Activated B cell treated with CpG ODN at 0.5 μM for 24 hours (primary cell): ENCODE results near the gene OR52W1. TPM values are rescaled to one million over a fixed set of nuclear protein-coding genes. Genes with fewer than 3 reads are reported as not detected.

Source experiments
- ATAC-seq: fragments of 200-7000 bp; cut with Tn5 transposase; one replicate; pipeline ENCODE4 v1.10.0; 2021; ENCODE audit warnings: low read depth, mild to moderate bottlenecking, moderate library complexity
- CTCF ChIA-PET: fragments of 350-600 bp; sonication (Branson Sonifier 250); formaldehyde crosslinking; loops from one replicate; lab custom pipeline; 2021; ENCODE audit warnings: antibody characterized with exemption; lab: Charles Lee
- POLR2A ChIA-PET: fragments of 350-600 bp; sonication (Branson Sonifier 250); formaldehyde crosslinking; loops from one replicate; lab custom pipeline; 2021; ENCODE audit warnings: antibody characterized with exemption; lab: Charles Lee
- DNase-seq: peaks from one replicate; pipeline ENCODE4 v3.0.0; 2022
- H3K27ac Mint-ChIP-seq: one replicate; pipeline ENCODE4 v1.8.0; 2020; ENCODE audit warnings: mixed read lengths
- H3K27me3 Mint-ChIP-seq: one replicate; pipeline ENCODE4 v1.8.0; 2021; ENCODE audit warnings: mixed read lengths
- H3K36me3 Mint-ChIP-seq: one replicate; pipeline ENCODE4 v1.8.0; 2021; ENCODE audit warnings: low read depth, mixed read lengths
- H3K4me1 Mint-ChIP-seq: one replicate; pipeline ENCODE4 v1.8.0; 2021; ENCODE audit warnings: mixed read lengths
- H3K4me3 Mint-ChIP-seq: one replicate; pipeline ENCODE4 v1.8.0; 2020; ENCODE audit warnings: mild to moderate bottlenecking, mixed read lengths
- H3K9me3 Mint-ChIP-seq: one replicate; pipeline ENCODE4 v1.8.0; 2020; ENCODE audit warnings: mixed read lengths
- intact Hi-C: fragments of 100-400 bp; cut with micrococcal nuclease; formaldehyde crosslinking; loops from one replicate; pipeline ENCODE4 v1.15.1; 2024
- total RNA-seq: library from RNA; stranded (reverse); gene quantifications from 2 replicates; pipeline ENCODE4 v1.2.3, GENCODE V29; 2022
- TF ChIP-seq, protein P1 (sequence below): fragments of 200-600 bp; IDR thresholded peaks from one replicate; pipeline ENCODE4 v1.8.0; 2022; ENCODE audit warnings: antibody characterized with exemption, mild to moderate bottlenecking

OR52W1 gene
- not detected in 2 replicates for total RNA-seq

GRCh38 chr11:6199174-6199810, at the start of gene OR52W1:
OR52W1 (plus strand) TSS chr11:6199224; CDS start chr11:6199224, 0 bp downstream.
- no peak within 1 kb of the TSS for H3K27ac Mint-ChIP-seq
- DNase-seq (no peak), ATAC-seq (no peak)
- ChIA-PET CTCF (no interaction called here), POLR2A (no interaction called here)
- peaks cover 11% of the 10 kb centered on the region for H3K4me1 Mint-ChIP-seq
- H3K9me3 Mint-ChIP-seq = no peaks in the 10 kb centered on the region
- intact Hi-C loops = no loop called here
- peaks cover 2% of the 10 kb centered on the region for H3K36me3 Mint-ChIP-seq
- TF ChIP-seq, protein P1, sequence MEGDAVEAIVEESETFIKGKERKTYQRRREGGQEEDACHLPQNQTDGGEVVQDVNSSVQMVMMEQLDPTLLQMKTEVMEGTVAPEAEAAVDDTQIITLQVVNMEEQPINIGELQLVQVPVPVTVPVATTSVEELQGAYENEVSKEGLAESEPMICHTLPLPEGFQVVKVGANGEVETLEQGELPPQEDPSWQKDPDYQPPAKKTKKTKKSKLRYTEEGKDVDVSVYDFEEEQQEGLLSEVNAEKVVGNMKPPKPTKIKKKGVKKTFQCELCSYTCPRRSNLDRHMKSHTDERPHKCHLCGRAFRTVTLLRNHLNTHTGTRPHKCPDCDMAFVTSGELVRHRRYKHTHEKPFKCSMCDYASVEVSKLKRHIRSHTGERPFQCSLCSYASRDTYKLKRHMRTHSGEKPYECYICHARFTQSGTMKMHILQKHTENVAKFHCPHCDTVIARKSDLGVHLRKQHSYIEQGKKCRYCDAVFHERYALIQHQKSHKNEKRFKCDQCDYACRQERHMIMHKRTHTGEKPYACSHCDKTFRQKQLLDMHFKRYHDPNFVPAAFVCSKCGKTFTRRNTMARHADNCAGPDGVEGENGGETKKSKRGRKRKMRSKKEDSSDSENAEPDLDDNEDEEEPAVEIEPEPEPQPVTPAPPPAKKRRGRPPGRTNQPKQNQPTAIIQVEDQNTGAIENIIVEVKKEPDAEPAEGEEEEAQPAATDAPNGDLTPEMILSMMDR = no peak
- H3K27me3 Mint-ChIP-seq = no peaks in the 10 kb centered on the region
- no peak within 1 kb of the TSS for H3K4me3 Mint-ChIP-seq

GRCh38 chr11:6151117-6151516, 47.9 kb upstream of the OR52W1 start:
- Mint-ChIP-seq H3K27ac (no peak overlapping the region), H3K4me1 (no peaks in the 10 kb centered on the region), H3K9me3 (peaks cover 5% of the 10 kb centered on the region), H3K27me3 (no peaks in the 10 kb centered on the region), H3K4me3 (no peak overlapping the region), H3K36me3 (no peaks in the 10 kb centered on the region)
- ChIA-PET POLR2A (no interaction called here), CTCF (no interaction called here)
- intact Hi-C loops = no loop called here
- no peak for ATAC-seq
- TF ChIP-seq, protein P1 = no peak
- DNase-seq = no peak

DNA sequence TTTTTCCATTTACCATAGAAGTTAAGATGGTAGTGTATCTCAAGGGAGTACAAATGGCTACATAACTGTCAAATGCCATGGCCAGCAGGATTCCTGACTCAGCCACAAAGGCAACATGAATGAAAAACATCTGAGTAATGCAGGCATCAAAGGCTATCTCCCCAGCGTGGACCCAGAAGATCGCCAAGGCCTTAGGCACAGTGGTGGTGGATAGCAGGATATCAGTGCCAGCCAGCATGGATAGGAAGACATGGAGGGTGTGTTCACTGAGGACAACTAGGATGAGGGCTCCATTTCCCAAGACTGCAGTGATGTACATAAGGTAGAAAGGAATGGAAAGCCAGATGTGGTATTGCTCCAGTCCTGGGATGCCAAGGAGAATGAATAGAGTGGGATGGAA, 46.9 kb upstream of the OR52W1 start:
- DNase-seq = no peak
- H3K9me3 Mint-ChIP-seq = peaks cover 5% of the 10 kb centered on the region
- H3K4me3 Mint-ChIP-seq = no peak overlapping the region
- no peaks in the 10 kb centered on the region for H3K4me1 Mint-ChIP-seq
- POLR2A ChIA-PET = no interaction called here
- no peak overlapping the region for H3K27ac Mint-ChIP-seq
- no peaks in the 10 kb centered on the region for H3K27me3 Mint-ChIP-seq
- TF ChIP-seq, protein P1 = no peak
- CTCF ChIA-PET = no interaction called here
- H3K36me3 Mint-ChIP-seq = no peaks in the 10 kb centered on the region
- intact Hi-C loops = no loop called here
- ATAC-seq = no peak

DNA sequence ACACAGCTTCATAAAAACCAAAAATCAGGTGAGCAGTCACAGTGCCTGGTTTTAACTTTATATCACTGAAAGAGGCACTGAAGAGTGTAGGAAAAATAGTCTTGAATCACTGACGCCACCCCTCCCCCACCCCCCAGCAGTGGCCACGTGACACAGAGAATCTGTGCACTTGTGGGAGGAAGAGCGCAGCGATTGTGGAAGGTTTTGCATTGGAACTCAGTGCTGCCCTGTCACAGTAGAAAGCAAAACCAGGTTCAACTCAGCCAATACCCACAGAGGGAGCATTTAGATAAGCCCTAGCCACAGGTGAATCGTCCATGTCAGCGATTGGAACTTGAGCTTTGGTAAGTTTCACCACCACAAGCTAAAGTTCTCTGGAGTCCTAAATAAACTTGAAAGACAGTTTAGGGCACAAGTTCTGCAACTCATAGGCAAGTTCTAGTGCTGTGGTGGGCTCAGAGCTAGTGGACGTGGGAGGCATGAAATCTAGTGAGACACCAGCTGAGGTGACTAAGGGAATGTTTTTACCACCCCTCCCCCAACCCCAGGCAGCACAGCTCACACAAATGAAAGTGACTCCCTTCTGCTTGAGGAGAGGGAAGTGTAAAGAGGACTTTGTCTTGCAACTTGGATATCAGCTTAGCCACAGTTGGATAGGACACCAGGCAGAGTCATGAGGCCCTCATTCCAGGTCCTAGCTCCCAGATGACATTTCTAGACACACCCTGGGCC, 42.2 kb upstream of the OR52W1 start:
- H3K36me3 Mint-ChIP-seq = no peaks in the 10 kb centered on the region
- POLR2A ChIA-PET = no interaction called here
- TF ChIP-seq, protein P1 = no peak
- H3K27ac Mint-ChIP-seq = no peak overlapping the region
- CTCF ChIA-PET = no interaction called here
- intact Hi-C loops = no loop called here
- ATAC-seq (no peak), DNase-seq (no peak)
- no peaks in the 10 kb centered on the region for H3K4me1 Mint-ChIP-seq
- H3K4me3 Mint-ChIP-seq = no peak overlapping the region
- no peaks in the 10 kb centered on the region for H3K9me3 Mint-ChIP-seq
- peaks cover 4% of the 10 kb centered on the region for H3K27me3 Mint-ChIP-seq

DNA sequence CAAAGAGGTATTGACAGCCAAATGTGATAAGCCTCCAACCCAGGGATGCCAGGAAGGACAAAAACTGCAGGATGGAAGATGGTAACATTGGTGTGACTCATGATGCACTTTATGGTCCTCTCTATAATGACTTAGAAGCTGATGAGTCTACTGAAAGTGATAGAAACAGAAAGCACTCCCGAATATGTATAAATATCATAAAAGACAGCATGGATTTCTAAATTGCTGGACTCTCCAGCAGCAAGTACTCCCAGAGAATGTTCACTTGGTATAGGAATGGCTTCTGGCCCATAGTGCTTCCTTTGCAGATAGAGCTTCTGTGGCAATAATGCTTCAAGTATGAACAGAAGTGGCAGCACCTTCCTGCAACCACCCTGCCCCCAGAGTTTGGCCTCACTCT, 28.8 kb upstream of the OR52W1 start, which contains the start of gene OR52B2:
Gene OR52B2 (minus strand): TSS at position 101 of the 400 bp plus-strand sequence. CDS start 0 bp downstream, at position 101.
- Mint-ChIP-seq H3K36me3 (no peaks in the 10 kb centered on the region), H3K27ac (no peak within 1 kb of the TSS), H3K4me1 (no peaks in the 10 kb centered on the region), H3K4me3 (no peak within 1 kb of the TSS), H3K27me3 (peaks cover 14% of the 10 kb centered on the region), H3K9me3 (peaks cover 6% of the 10 kb centered on the region)
- ATAC-seq (no peak), DNase-seq (no peak)
- TF ChIP-seq, protein P1 = no peak
- ChIA-PET POLR2A (no interaction called here), CTCF (no interaction called here)
- intact Hi-C loops = no loop called here
